ENCODE measurements around the gene COL8A1.
"Not testable (repeated sequence)": the region's sequence is repeated elsewhere in the genome, so short reads cannot be mapped to it uniquely, and the experiment has no call there.

COL8A1 gene

GRCh38 chr3:99712291-99712954 lies 74.0 kb downstream of the COL8A1 start:
- DNase-seq, result no peak

GRCh38 chr3:99713440-99713839 lies 75.0 kb downstream of the COL8A1 start:
- no peak for DNase-seq

GRCh38 chr3:99714146-99714545 lies 75.8 kb downstream of the COL8A1 start:
- no peak for DNase-seq

- no peak for DNase-seq
Observed at GRCh38 chr3:99714575-99714974, 76.2 kb downstream of the COL8A1 start.

- no peak for DNase-seq
Observed at GRCh38 chr3:99716463-99716995, 78.1 kb downstream of the COL8A1 start.

- DNase-seq, result no peak
Observed at GRCh38 chr3:99720985-99721632, 82.7 kb downstream of the COL8A1 start.

GRCh38 chr3:99721633-99722007 lies 83.2 kb downstream of the COL8A1 start:
- DNase-seq, result no peak

- DNase-seq, result no peak
Observed at GRCh38 chr3:99724276-99724675, 85.9 kb downstream of the COL8A1 start.

- DNase-seq, result no peak
Observed at GRCh38 chr3:99730870-99731269, 92.5 kb downstream of the COL8A1 start.

GRCh38 chr3:99731499-99731898 lies 93.1 kb downstream of the COL8A1 start:
- DNase-seq, result no peak

GRCh38 chr3:99740371-99740770 lies 102.0 kb downstream of the COL8A1 start:
- not testable (repeated sequence) for DNase-seq

- DNase-seq, result no peak
Observed at GRCh38 chr3:99741588-99741987, 103.2 kb downstream of the COL8A1 start.

- DNase-seq, result no peak
Observed at GRCh38 chr3:99747915-99748314, 109.5 kb downstream of the COL8A1 start.

GRCh38 chr3:99751649-99752048 lies 113.3 kb downstream of the COL8A1 start:
- DNase-seq, result no peak

- DNase-seq, result peak; percentile 6
Observed at GRCh38 chr3:99753268-99753975, 115.0 kb downstream of the COL8A1 start.

GRCh38 chr3:99755831-99756230 lies 117.4 kb downstream of the COL8A1 start:
- no peak for DNase-seq

- no peak for DNase-seq
Observed at GRCh38 chr3:99757966-99758365, 119.6 kb downstream of the COL8A1 start.

- DNase-seq, result no peak
Observed at GRCh38 chr3:99758502-99759177, 120.2 kb downstream of the COL8A1 start.

GRCh38 chr3:99760031-99760430 lies 121.6 kb downstream of the COL8A1 start:
- DNase-seq, result no peak

- no peak for DNase-seq
Observed at GRCh38 chr3:99760629-99761028, 122.2 kb downstream of the COL8A1 start.

- DNase-seq, result no peak
Observed at GRCh38 chr3:99761415-99762165, 123.2 kb downstream of the COL8A1 start.

GRCh38 chr3:99762901-99763300 lies 124.5 kb downstream of the COL8A1 start:
- no peak for DNase-seq

- DNase-seq, result no peak
Observed at GRCh38 chr3:99764377-99764776, 126.0 kb downstream of the COL8A1 start.

All from inflammatory macrophage treated with lipopolysaccharide for 4 hours (primary cell).